Lower lobe of right lung (tissue), 2 donors: Measurements from ENCODE around the gene EFEMP2. TPM values are rescaled to one million over a fixed set of nuclear protein-coding genes. Genes with fewer than 3 reads are reported as not detected.
"Not testable (repeated sequence)": the region's sequence is repeated elsewhere in the genome, so short reads cannot be mapped to it uniquely, and the experiment has no call there.

ENCODE experiments used
- ATAC-seq, 2 donors: fragments of 200-7000 bp; cut with Tn5 transposase; one replicate each; pipeline ENCODE4 v1.9.1; 2020 to 2022; ENCODE audit warnings: mild to moderate bottlenecking in 2 of 2, moderate library complexity in 2 of 2
- DNase-seq: peaks from one replicate; pipeline ENCODE4 v3.0.0-alpha.2; 2020
- H3K27ac ChIP-seq: fragments of 200-600 bp; one replicate; pipeline ENCODE4 v1.8.0; 2022
- H3K27me3 ChIP-seq: fragments of 200-600 bp; one replicate; pipeline ENCODE4 v1.8.0; 2022; ENCODE audit warnings: low read depth
- H3K36me3 ChIP-seq: fragments of 200-600 bp; one replicate; pipeline ENCODE4 v1.8.0; 2022; ENCODE audit warnings: mild to moderate bottlenecking
- H3K4me1 ChIP-seq: fragments of 200-600 bp; one replicate; pipeline ENCODE4 v1.8.0; 2022
- H3K4me3 ChIP-seq: fragments of 200-600 bp; one replicate; pipeline ENCODE4 v1.8.0; 2022; ENCODE audit warnings: mild to moderate bottlenecking
- H3K9me3 ChIP-seq: fragments of 200-600 bp; one replicate; pipeline ENCODE4 v1.8.0; 2022
- CTCF ChIP-seq: fragments of 200-600 bp; IDR thresholded peaks from one replicate; pipeline ENCODE4 v1.8.0; 2022; ENCODE audit warnings: antibody characterized with exemption, mild to moderate bottlenecking
- intact Hi-C: fragments of 100-400 bp; cut with DNase I; formaldehyde crosslinking; loops from one replicate; pipeline ENCODE4 v1.11.0; 2022
- total RNA-seq: library from RNA; stranded (reverse); fragmentation: NEBNext Ultra II Directional; extraction: Animal tissue kit (Norgen Biotek cat#: 25700); gene quantifications from one replicate; pipeline ENCODE4 v1.2.1, GENCODE V29; 2021
- donor health status: DM: no; HTN: yes; CAD: no; lungs with severe emphysema.

The EFEMP2 gene
- total RNA-seq, 1 donor from 2014 or later, result 53.9 TPM

- Histone ChIP-seq H3K4me1 (no peaks in the 10 kb centered on the region), H3K27me3 (no peaks in the 10 kb centered on the region), H3K9me3 (peaks cover 3% of the 10 kb centered on the region), H3K27ac (no peak overlapping the region), H3K36me3 (peaks cover 33% of the 10 kb centered on the region), H3K4me3 (no peak overlapping the region)
- DNase-seq (no peak), ATAC-seq (no peak)
- no peak for TF ChIP-seq CTCF
- intact Hi-C loops, result no loop called here
These were observed 22.8 kb downstream of the EFEMP2 start for GRCh38 chr11:65849771-65850216.

GRCh38 chr11:65849366-65849765 is 23.2 kb downstream of the EFEMP2 start:
- intact Hi-C loops, result no loop called here
- Histone ChIP-seq H3K4me1 (no peaks in the 10 kb centered on the region), H3K4me3 (no peak overlapping the region), H3K27ac (no peak overlapping the region), H3K27me3 (no peaks in the 10 kb centered on the region), H3K9me3 (peaks cover 3% of the 10 kb centered on the region), H3K36me3 (peaks cover 29% of the 10 kb centered on the region)
- TF ChIP-seq CTCF, result no peak
- ATAC-seq, result peak in 1 of 2 donors; percentile 13
- no peak for DNase-seq

- peaks cover 22% of the 10 kb centered on the region for H3K36me3 ChIP-seq
- intact Hi-C loops, H3K4me3 ChIP-seq, H3K27ac ChIP-seq, DNase-seq, H3K27me3 ChIP-seq, H3K4me1 ChIP-seq, ATAC-seq, H3K9me3 ChIP-seq: not testable (repeated sequence)
These were observed 23.9 kb downstream of the EFEMP2 start for GRCh38 chr11:65848693-65849092.

- H3K4me1 ChIP-seq, result no peaks in the 10 kb centered on the region
- peaks cover 3% of the 10 kb centered on the region for H3K9me3 ChIP-seq
- no peak overlapping the region for H3K27ac ChIP-seq
- no peak for ATAC-seq
- TF ChIP-seq CTCF, result no peak
- intact Hi-C loops, result no loop called here
- H3K36me3 ChIP-seq, result peaks cover 13% of the 10 kb centered on the region
- no peaks in the 10 kb centered on the region for H3K27me3 ChIP-seq
- no peak overlapping the region for H3K4me3 ChIP-seq
- DNase-seq, result no peak
These were observed 24.9 kb downstream of the EFEMP2 start for GRCh38 chr11:65847746-65848145.

GRCh38 chr11:65844231-65844872 is 28.2 kb downstream of the EFEMP2 start:
- Histone ChIP-seq H3K9me3 (no peaks in the 10 kb centered on the region), H3K27me3 (no peaks in the 10 kb centered on the region), H3K27ac (no peak overlapping the region), H3K4me3 (no peak overlapping the region), H3K4me1 (no peaks in the 10 kb centered on the region), H3K36me3 (no peaks in the 10 kb centered on the region)
- DNase-seq (no peak), ATAC-seq (no peak)
- TF ChIP-seq CTCF, result no peak
- intact Hi-C loops, result no loop called here

GRCh38 chr11:65843811-65844210 is 28.8 kb downstream of the EFEMP2 start:
- no peak for TF ChIP-seq CTCF
- Histone ChIP-seq H3K4me3 (no peak overlapping the region), H3K4me1 (no peaks in the 10 kb centered on the region), H3K27me3 (no peaks in the 10 kb centered on the region), H3K27ac (no peak overlapping the region), H3K36me3 (no peaks in the 10 kb centered on the region), H3K9me3 (no peaks in the 10 kb centered on the region)
- no peak for DNase-seq
- intact Hi-C loops, result no loop called here
- no peak for ATAC-seq
